Bronchus fibroblast of lung (primary cell): ENCODE measurements around the gene AP3M1. TPM values are rescaled to one million over a fixed set of nuclear protein-coding genes. Genes with fewer than 3 reads are reported as not detected.

Source experiments
- total RNA-seq: library from RNA; depleted of rRNA; stranded (reverse); fragments of >200 nt; gene quantifications from 2 replicates; pipeline ENCODE4 v1.2.3, GENCODE V29; 2015

The AP3M1 gene
- 24.0 and 26.0 TPM in 2 replicates for total RNA-seq

GRCh38 chr10:74150204-74150989 is at the start of gene AP3M1:
AP3M1 (minus strand) TSS chr10:74150828; CDS start chr10:74138379, 12,449 bp downstream.

DNA sequence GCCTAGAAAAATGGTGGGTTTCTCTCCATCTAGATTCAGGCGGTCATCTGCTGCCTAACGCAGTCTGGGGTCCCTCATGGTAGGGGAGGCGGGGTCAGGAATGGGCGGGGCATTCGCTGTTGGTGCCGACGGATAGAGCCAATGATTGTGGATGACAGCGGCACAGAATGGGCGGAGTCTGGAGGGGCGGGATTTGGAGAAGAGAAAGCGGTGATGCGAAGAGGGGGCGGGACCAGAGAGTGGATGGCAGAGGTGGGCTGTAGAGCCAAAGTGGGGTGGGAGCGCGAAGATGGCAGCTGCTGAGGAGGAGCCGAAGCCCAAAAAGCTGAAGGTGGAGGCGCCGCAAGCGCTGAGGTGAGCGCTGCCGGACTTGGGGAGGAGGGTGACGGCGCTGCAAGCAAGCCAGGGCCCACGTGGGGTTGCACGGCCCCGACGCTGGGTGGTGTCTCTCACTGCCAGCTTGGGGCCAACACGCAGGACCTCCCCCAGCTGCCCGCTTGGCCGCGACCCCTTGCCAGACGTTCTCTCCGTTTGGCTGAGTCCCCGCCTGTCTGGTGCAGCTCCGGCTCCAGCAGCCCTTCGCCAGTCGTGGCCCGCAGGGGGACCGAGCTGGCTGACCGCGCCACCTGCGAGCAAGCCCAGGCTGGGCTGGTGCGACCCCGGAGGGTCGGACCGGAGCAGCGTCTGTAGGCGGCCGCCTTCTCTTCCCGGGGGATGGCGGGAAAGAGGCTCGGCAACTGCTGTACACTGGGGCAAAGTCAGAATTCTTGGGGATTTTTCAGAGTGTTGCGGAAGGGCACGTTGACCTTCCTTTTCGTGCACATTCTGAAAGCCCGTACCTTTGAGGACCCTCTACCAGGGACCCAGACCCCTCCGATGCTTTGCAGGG is 606 bp upstream of the AP3M1 start, which contains the start of gene ADK:
ADK (plus strand) TSS at position 232 of the 889 bp plus-strand sequence; CDS start at position 290, 58 bp downstream.

Other genes with a start within 250 kb of the AP3M1 start
- 54.8 and 56.8 TPM in 2 replicates for gene PLAU, start 239.7 kb downstream of the AP3M1 start, total RNA-seq
- gene VCL, start 152.7 kb downstream of the AP3M1 start, total RNA-seq = 106 and 117 TPM in 2 replicates
- gene ADK, start 393 bp upstream of the AP3M1 start, total RNA-seq = 32.3 and 32.6 TPM in 2 replicates